NCI-H2107 treated with DMSO at 0.1 percent for 48 hours (cell line): Measurements from ENCODE around the gene LIM2.

Source experiments
- DNase-seq: peaks from one replicate; lab custom pipeline; 2025; ENCODE audit not compliant: unreplicated experiment; lab: John Stamatoyannopoulos, UW

Gene LIM2

DNA sequence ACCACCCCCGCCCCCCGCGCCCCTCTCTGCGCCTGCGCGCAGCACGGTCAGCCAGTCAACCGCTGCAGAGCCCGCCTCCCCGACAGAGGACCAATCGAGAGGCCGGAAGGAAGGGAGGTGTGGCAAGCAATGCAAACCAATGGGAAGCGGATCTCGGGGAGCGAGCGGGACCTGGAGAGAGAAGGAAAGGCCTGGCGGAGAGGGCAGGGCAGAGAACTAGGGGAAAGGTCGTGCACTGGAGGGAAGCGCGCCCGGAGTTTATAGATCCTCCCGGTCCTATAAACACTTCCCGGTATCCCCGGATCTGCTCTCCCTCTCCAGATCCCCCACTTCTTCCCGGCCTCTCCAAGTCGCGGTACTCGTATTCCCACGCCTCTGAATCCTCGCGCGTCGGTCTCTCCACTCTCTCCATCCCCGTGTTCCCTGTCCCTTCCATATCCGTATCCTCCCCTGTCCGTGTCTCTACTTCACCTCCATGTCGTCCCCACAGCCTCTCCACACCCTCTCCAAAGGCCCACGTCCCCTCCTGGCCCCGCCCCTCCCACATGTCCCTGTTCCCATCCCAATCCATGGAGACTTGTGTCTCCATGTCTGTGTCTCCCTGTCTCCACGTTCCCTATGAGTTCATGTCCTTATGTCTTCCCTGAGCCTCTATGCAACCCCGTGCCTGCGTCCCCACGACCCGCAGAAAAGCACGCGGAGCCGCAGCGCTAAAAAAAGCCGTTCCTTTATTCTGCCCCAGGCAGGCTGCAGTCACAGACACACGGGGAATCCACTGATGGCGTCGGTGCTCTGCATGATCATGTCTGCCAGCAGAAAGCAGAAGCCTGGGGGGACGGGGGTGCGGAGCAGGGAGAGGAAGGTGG, 21.2 kb downstream of the LIM2 start:
- peak; percentile 85 for DNase-seq

DNA sequence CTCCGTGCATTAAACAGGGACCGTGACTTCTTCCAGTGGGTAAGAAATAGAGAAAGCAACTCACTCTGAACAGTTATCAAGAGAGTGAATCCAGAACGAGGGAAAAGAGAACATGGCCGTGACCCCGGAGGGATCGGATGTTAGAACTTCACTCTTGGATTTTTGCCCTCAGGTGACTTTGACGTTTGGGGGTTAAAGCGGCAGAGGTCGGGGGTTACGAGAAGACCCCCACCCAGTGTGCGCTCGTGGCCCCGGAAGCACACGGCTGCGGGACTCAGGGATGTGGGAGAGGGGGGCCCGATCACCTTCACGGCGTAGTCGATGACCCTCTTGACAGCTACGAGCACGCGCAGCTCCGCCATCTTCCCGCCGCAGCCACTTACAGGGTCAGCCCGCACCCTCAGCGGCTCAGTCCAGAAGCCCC, 21.8 kb downstream of the LIM2 start, which contains the start of gene ETFB:
Gene ETFB, minus strand, starts transcription at position 424 of the 424 bp plus-strand sequence. Its CDS starts 62 bp downstream, at position 362.
- DNase-seq, result no peak

DNA sequence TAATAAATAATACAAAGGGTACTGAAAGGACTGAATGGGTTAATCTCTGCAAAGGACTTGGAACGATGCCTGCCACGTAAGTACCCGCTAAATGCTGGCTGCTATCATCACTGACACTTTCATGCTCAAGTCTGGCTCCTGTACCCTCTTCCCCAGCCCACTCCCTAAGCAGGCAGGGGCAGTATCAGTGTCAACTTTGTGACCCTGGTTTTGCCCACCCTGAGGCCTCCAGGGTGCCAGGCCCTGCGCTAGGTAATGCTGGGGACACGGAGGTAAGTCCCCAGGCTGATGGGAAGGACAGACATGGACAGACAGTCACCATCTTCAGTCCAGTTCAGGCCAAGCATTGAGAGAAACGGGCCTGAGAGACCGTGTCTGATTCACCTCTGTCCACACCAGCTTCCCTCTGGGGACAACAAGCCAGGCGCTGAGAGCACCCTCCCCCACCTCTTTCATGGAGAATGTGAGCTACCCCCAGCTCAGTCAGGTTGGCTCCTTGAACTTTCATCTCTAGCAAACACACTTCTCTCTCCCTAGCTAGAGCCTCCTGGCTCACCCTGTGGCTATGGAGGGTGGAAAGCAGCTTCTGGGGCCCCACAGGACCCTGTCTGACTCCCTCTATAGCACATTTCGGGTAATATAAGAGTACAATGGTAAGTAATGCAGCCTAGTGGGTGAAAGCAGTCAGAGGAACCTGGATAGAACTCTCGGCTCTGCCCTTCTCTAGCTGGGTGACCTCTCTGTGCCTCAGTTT, 22.4 kb downstream of the LIM2 start:
- peak; percentile 22 for DNase-seq

GRCh38 chr19:51364200-51365106, 23.3 kb downstream of the LIM2 start:
- no peak for DNase-seq

DNA sequence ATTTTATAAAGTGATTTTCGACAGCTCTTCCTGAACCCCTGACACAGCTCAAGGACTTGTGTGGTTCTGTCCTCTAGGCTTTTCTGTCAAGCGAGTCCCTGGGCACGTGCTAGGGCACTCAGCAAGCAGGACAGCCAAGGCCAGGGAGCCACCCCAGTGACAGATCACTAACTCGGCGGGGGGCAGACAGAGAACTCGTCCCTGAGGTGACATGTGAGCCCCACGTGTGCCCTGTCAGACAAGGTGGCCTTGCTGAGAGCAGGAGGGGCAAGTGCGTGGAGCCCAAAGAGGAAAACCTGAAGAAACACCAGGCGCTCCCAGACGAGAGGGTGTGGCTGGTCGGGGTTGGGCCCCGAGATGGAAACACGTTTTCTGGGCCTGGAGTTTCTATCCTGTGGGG, 26.5 kb downstream of the LIM2 start:
- no peak for DNase-seq

DNA sequence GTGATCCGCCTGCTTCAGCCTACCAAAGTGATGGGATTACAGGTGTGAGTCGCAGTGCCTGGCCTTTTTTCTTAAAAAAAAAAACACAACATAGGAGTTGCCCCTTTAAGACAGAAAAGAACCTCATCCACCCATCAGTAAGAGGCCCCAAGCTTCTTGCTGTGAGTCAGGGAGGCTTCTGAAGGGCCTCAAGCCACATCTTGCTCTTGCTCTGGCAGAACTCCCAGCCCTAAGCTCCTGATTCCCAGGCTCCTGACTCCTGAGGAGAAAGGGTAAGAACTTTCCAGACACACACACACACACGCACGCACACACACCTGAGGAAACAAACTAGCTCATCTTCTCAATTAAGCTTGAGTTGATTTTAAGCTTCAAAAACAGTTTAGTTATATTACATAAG, 28.5 kb downstream of the LIM2 start:
- DNase-seq, result no peak

DNA sequence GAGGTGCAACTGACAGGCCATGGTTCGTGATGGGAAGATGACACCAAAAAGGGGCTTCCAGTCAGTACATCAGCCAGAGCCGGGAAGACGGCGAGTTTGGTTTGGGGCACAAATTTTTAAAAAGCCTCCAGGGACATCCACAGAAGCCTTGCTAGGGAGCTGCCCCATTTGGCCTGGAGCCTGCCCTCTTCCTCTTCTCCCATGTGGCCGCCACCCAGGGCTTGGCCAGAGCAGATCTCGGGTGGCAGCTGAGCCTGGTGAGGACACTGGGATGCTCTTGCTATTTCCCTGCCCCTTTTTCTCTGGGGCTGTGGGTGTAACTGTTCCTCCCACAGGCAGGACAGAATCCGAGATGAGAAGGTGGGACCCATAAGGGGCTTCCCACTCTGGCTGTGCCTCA, 29.8 kb downstream of the LIM2 start:
- DNase-seq, result no peak

- DNase-seq, result no peak
Observed at GRCh38 chr19:51356159-51356801, 31.5 kb downstream of the LIM2 start.

DNA sequence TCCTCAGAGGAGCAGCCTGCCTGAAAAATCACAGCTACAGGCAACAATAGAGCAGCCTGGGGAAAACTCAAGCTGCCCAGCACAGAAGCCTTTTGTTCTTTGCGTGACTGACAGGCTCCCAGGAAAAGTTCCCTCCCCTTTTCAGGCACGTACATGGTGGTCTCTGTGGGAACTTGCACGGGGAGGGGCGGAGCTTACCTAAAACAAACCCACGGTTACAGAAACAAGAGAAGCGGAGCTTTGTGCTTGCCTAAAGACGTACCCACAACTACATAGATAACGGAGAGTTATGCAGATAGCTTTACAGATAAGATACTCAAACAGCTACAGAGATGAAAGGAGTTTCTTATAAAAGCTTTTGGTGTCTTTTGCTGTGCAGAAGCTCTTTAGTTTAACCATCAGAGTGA, 33.0 kb downstream of the LIM2 start:
- DNase-seq, result no peak

GRCh38 chr19:51354103-51354741, 33.6 kb downstream of the LIM2 start:
- DNase-seq, result no peak

GRCh38 chr19:51352783-51353360, 34.9 kb downstream of the LIM2 start:
- no peak for DNase-seq

GRCh38 chr19:51351266-51351990, 36.3 kb downstream of the LIM2 start:
- DNase-seq, result no peak

GRCh38 chr19:51347209-51347928, 40.4 kb downstream of the LIM2 start:
- no peak for DNase-seq

DNA sequence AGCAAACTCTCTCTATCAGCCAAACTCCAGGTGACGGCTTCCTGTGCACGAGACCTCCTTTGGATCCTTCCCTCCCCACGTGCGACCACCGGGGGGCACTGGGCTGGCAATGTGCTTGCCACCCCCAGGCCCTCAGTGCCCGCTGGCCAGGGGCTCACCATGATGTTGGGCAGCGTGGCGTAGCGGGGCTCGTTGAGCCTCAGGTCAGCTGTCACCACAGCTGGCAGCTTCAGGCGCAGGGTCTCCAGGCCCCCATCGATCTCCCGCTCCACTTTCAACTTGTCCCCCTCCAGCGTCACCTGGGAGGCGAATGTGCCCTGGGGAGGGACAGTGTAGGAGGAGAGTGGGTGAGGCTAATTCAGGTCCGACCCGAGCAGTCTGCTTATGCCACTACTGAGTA, 41.0 kb downstream of the LIM2 start:
- no peak for DNase-seq

GRCh38 chr19:51345076-51345620, 42.6 kb downstream of the LIM2 start:
- DNase-seq, result no peak

GRCh38 chr19:51342631-51343569, 44.9 kb downstream of the LIM2 start:
- no peak for DNase-seq

DNA sequence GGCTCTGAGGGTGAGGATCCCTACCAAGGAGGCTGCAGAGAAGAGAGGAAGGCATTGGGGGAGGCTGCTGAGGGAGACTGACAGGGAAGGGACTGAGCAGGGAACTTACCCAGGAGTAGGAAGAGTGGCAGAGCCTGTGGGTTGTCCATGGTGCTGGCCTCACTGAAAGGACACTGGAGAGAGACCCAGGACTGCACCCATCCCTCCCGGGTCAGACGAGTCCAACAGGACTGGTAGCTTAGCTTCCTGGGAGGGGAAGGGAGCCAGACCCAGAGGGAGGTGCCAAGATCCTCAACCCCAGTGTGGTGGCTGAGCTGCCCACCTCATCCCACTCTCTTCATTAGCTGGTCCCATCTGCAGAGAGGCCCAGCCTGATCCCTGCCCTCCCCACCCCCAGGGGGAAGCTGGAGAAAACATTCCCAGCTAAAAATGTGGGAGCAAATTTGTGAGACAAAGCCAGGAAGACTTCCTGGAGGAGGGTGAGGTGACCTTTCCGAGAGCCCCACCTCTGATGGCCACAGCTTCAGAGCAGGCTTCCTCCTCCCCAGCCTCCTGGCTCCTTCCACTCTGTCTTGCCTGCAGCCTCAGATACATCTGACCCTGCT, 45.7 kb downstream of the LIM2 start, which contains the start of gene VSIG10L:
Gene VSIG10L, minus strand, starts transcription at position 164 of the 605 bp plus-strand sequence. Its CDS starts 15 bp downstream, at position 149.
- no peak for DNase-seq
